K562 (cell line): ENCODE data around the gene OPA3.

ENCODE experiments used
- EZH2 ChIP-seq: IDR thresholded peaks from 2 replicates; pipeline ENCODE4 v1.6.1; 2012; ENCODE audit warnings: low read depth, mild to moderate bottlenecking, inconsistent platforms, low read length, borderline replicate concordance
- NCOA1 ChIP-seq: fragments of 450-650 bp; IDR thresholded peaks from 2 replicates; pipeline ENCODE4 v1.6.1; 2016; ENCODE audit warnings: low read depth
- SMARCC2 ChIP-seq: fragments of 450-650 bp; IDR thresholded peaks from 2 replicates; pipeline ENCODE4 v1.6.1; 2017; ENCODE audit warnings: antibody characterized with exemption, moderate library complexity, mild to moderate bottlenecking, low read depth
- TF ChIP-seq, protein P1 (sequence below): IDR thresholded peaks from 2 replicates; pipeline ENCODE4 v1.6.1; 2016; ENCODE audit warnings: missing genetic modification characterization, missing compliant biosample characterization
- TF ChIP-seq, protein P2 (sequence below), 3 experiments: IDR thresholded peaks in 2 of 3; conservative IDR thresholded peaks in 1 of 3; 2 replicates each; pipeline ENCODE4 v1.5.1; 2011 to 2012; ENCODE audit warnings: low read length in 3 of 3, mild to moderate bottlenecking in 3 of 3, control low read depth in 2 of 3, improper control_type of control experiment in 1 of 3, inconsistent platforms in 1 of 3, low read depth in 1 of 3, mixed read lengths in 1 of 3, moderate library complexity in 1 of 3; ENCODE audit not compliant: insufficient read depth in 2 of 3

DNA sequence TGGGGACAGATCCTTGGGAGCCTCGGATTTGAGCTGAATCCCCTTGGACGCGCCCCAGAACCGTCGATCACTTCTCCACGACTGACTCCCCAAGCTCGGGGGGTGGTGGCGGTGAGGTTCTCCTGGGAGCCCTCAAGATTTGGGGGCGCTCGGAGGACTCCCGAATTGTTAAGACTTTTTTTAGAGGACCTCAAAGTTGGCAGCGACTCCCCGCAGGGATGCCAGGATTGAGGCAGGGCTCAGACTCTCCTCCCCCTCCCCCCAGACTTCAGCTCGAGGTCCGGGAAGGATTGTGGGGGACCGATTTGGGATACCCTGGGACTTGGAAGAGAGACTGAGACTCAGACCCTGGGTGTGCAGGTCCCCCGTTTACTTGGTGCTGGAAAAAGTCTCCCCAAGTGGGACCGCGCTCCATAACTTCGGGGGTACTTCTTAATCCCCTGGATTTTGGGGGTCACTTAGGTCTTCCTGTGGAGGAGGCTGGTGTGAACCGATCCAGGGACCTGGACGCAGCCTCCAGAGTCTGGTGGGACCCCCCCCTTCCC lies 76.7 kb downstream of the OPA3 start:
- no peak for TF ChIP-seq EZH2
- no peak for TF ChIP-seq NCOA1
- TF ChIP-seq, protein P1, sequence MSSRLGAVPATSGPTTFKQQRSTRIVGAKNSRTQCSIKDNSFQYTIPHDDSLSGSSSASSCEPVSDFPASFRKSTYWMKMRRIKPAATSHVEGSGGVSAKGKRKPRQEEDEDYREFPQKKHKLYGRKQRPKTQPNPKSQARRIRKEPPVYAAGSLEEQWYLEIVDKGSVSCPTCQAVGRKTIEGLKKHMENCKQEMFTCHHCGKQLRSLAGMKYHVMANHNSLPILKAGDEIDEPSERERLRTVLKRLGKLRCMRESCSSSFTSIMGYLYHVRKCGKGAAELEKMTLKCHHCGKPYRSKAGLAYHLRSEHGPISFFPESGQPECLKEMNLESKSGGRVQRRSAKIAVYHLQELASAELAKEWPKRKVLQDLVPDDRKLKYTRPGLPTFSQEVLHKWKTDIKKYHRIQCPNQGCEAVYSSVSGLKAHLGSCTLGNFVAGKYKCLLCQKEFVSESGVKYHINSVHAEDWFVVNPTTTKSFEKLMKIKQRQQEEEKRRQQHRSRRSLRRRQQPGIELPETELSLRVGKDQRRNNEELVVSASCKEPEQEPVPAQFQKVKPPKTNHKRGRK (tag), result no peak
- TF ChIP-seq, protein P2, sequence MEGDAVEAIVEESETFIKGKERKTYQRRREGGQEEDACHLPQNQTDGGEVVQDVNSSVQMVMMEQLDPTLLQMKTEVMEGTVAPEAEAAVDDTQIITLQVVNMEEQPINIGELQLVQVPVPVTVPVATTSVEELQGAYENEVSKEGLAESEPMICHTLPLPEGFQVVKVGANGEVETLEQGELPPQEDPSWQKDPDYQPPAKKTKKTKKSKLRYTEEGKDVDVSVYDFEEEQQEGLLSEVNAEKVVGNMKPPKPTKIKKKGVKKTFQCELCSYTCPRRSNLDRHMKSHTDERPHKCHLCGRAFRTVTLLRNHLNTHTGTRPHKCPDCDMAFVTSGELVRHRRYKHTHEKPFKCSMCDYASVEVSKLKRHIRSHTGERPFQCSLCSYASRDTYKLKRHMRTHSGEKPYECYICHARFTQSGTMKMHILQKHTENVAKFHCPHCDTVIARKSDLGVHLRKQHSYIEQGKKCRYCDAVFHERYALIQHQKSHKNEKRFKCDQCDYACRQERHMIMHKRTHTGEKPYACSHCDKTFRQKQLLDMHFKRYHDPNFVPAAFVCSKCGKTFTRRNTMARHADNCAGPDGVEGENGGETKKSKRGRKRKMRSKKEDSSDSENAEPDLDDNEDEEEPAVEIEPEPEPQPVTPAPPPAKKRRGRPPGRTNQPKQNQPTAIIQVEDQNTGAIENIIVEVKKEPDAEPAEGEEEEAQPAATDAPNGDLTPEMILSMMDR (IDR thresholded peaks at IDR 0.05 in 2 of 3, conservative IDR thresholded peaks at IDR 0.05 in 1 of 3; ENCODE audit: insufficient read depth in 2 of 3, low read depth in 1 of 3, low read length in 3 of 3), result no peak
- no peak for TF ChIP-seq SMARCC2
